HG03521 (cell line): Measurements from ENCODE around the gene TCF3.

Source experiments
- ATAC-seq: cut with Tn5 transposase; IDR thresholded peaks from one replicate; pipeline ENCODE4 v1.9.1; 2021; ENCODE audit warnings: mild to moderate bottlenecking, moderate library complexity; ENCODE audit not compliant: unreplicated experiment

Gene TCF3

GRCh38 chr19:1631557-1632100 lies 20.8 kb downstream of the TCF3 start:
- no peak for ATAC-seq

- ATAC-seq, result no peak
These were observed 21.6 kb downstream of the TCF3 start for GRCh38 chr19:1630811-1631210.

- no peak for ATAC-seq
These were observed 22.4 kb downstream of the TCF3 start for GRCh38 chr19:1630012-1630411.

GRCh38 chr19:1629256-1629808 lies 23.1 kb downstream of the TCF3 start:
- ATAC-seq, result no peak

GRCh38 chr19:1627194-1627593 lies 25.2 kb downstream of the TCF3 start:
- no peak for ATAC-seq

- ATAC-seq, result no peak
These were observed 25.9 kb downstream of the TCF3 start for GRCh38 chr19:1626417-1627010.

GRCh38 chr19:1624458-1624857 lies 28.0 kb downstream of the TCF3 start:
- ATAC-seq, result no peak

- ATAC-seq, result no peak
These were observed 29.9 kb downstream of the TCF3 start for GRCh38 chr19:1622541-1622940.

- no peak for ATAC-seq
These were observed 30.4 kb downstream of the TCF3 start for GRCh38 chr19:1622007-1622406.

- no peak for ATAC-seq
These were observed 30.8 kb downstream of the TCF3 start for GRCh38 chr19:1621574-1621973.

GRCh38 chr19:1621021-1621420 lies 31.4 kb downstream of the TCF3 start:
- ATAC-seq, result no peak

- no peak for ATAC-seq
These were observed 31.9 kb downstream of the TCF3 start for GRCh38 chr19:1620502-1620901.

GRCh38 chr19:1619703-1620102 lies 32.7 kb downstream of the TCF3 start:
- ATAC-seq, result no peak

GRCh38 chr19:1619094-1619439 lies 33.3 kb downstream of the TCF3 start:
- ATAC-seq, result no peak

- ATAC-seq, result no peak
These were observed 34.0 kb downstream of the TCF3 start for GRCh38 chr19:1618157-1619093.

GRCh38 chr19:1616875-1617274 lies 35.5 kb downstream of the TCF3 start:
- ATAC-seq, result no peak

GRCh38 chr19:1616396-1616795 lies 36.0 kb downstream of the TCF3 start:
- no peak for ATAC-seq

GRCh38 chr19:1615156-1615765 lies 37.2 kb downstream of the TCF3 start:
- no peak for ATAC-seq

- ATAC-seq, result no peak
These were observed 38.4 kb downstream of the TCF3 start for GRCh38 chr19:1613808-1614570.

GRCh38 chr19:1613146-1613545 lies 39.3 kb downstream of the TCF3 start:
- no peak for ATAC-seq
